NCI-H2196 treated with DMSO at 0.1 percent for 48 hours (cell line): ENCODE results near the gene CAB39L.

Source experiments
- DNase-seq: peaks from one replicate; lab custom pipeline; 2025; ENCODE audit not compliant: unreplicated experiment; lab: John Stamatoyannopoulos, UW

The CAB39L gene

DNA sequence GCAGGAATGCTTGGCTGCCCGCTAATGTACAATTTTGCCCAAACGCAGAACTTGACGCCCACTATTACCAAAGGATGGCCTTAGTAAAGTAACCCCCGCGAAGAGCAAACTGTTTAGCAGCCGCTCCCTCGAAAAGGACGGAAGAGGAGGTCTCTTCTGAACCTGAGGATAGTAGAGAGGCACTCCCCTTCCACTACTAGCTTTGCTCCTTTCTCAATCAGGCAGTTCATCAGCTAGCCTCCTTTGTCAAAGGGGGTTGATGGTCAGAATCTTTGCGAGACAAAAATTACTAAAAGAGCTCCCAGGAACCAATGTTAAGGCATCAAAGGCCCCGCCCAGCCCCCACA is 534 bp downstream of the CAB39L start:
- DNase-seq = no peak

DNA sequence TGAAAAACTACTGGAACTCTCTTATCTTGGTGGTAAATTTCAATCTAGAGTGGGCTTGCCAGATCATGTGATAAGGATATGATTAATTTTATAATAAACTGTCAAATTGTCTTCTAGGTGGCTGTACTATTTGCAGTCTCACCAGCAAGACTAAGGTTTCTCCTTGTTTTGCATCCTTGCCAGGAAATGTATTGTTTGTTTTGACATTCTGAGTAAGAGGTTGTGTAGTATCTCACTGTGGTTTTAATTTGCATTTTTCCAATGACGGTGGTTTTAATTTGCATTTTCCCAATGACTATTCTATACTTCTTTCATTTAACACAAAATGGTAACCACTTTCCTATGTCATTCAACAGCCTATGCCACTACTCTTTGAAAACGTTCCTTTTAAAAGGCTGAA is 2.0 kb downstream of the CAB39L start:
- DNase-seq = no peak

DNA sequence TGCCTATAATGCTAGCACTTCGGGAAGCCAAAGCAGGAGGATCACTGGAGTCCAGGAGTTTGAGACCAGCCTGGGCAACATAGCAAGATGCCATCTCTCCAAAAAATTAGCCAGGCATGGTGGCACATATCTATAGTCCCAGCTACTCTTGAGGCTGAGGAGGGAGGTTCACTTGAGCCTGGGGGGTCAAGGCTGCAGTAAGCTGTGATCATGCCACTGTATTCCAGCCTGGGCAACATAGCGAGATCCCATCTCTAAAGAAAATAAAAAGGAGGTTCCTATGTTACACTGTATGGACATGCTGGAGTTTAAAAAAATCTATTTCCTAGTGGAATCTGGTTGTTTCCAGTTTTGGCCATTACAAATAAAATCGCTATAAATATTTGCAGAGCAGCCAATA is 2.6 kb downstream of the CAB39L start:
- DNase-seq = no peak

DNA sequence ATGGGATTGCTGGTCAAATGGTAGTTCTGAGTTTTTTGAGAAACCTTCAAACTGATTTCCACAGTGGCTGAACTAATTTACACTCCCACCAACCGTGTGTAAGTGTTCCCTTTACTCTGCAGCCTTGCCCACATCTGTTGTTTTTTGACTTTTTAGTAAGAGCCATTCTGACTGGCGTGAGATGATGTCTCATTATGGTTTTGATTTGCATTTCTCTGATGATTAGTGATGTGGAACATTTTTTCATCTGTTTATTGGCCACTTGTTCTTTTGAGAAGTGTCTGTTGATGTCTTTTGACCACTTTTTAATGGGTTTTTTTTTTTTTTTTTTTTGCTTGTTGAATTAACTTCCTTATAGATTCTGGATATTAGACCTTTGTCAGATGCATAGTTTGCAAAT is 4.3 kb downstream of the CAB39L start:
- DNase-seq = no peak

DNA sequence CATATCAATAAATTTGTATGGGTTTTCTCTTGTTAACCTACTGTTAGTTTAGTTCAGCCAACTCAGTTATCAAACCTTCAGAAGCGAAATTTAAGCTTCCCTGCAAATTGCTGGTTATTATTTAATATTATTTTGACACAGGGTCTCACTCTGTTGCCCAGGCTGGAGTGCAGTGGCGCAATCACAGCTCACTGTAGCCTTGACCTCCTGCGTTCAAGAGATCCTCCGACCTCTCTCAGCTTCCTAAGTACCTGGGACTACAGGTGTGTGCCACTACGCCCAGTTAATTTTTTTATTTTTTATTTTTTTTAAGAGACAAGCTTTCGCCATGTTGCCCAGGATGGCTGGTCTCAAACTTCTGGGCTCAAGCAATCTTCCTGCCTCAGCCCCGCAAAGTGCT is 6.2 kb downstream of the CAB39L start:
- no peak for DNase-seq

DNA sequence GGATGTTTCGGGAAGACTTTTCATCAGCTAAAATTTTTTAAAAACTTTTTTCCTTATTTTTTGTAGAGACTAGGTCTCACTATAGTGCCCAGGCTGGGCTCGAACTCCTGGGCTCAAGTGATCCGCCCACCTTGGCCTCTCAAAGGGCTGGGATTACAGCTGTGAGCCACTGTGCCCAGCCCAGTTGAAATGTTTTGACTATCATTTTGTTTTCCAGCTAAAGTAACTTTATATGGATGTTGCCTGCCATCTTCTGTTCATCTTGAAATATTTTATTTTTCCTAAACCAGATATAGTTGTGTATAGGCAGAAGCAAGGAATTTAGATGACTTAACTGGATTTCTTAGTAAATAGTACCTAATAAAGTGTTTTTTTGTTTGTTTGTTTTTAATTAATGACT is 7.0 kb downstream of the CAB39L start:
- DNase-seq = no peak

DNA sequence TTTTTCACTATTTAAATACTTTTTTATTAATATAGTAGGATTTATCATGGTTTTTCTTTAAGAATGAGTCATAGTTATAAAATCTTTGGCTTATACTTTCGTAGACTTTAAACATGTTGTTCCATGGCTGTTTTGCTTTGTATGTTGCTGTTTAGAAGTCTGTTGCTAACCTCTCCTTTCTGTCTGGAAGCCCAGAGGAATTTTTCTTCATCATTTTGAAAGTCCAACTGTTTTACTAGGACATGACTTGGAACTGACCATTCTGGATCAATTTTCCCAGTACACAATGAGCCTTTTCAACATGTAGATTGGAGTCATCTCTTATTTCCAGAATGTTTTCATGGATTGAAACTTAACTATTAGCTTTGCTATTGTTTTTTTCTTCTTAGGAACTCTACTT is 7.9 kb downstream of the CAB39L start:
- DNase-seq = no peak

DNA sequence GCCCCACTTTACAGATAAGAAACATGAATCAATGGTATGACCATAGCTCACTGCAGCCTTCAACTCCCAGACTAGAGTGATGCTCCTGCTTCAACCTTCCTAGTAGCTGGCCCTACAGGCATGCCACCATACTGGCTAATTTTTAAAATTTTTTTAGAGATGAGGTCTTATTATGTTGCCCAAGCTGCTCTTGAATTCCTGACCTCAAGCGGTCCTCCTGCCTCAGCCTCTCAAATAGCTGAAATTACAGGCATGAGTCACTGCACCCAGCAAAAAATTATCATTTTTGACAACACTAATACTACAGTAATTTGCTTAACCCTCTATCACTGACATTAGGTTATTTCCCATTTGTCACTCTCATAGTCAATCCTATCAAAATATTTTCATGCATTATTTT is 14.7 kb downstream of the CAB39L start:
- no peak for DNase-seq

DNA sequence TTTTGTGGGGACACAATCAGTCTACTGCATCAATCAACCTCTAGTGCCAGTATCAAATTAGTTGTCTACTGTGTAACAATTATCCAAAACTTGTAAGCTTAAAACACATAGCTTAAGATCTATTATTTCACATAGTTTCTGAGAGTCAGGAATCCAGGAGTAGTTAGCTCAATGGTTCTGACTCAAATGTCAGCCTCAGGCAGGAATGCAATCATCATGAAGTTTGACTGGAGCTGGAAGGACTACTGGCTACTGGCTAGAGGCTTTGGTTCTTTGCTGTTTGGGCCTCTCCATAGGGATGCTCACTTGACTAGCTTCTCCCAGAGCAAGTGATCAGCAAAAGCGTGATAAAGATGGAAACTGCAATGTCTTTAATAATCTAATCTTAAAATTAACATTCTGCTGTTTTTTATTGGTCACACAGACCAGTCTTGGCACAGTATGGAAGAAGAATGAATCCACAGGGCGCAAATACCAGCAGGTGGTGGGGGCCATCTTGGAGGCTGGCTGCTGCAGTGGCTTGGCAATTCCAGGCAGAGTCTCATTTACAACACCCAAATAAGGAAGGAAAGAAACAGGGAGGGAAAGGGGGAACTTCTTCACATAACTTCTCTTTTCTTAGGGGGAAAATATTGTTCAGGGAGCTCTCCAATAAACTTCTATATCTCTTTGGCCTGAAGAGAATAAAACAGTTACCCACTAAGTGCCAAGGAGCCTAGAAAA is 15.7 kb downstream of the CAB39L start:
- DNase-seq = no peak

DNA sequence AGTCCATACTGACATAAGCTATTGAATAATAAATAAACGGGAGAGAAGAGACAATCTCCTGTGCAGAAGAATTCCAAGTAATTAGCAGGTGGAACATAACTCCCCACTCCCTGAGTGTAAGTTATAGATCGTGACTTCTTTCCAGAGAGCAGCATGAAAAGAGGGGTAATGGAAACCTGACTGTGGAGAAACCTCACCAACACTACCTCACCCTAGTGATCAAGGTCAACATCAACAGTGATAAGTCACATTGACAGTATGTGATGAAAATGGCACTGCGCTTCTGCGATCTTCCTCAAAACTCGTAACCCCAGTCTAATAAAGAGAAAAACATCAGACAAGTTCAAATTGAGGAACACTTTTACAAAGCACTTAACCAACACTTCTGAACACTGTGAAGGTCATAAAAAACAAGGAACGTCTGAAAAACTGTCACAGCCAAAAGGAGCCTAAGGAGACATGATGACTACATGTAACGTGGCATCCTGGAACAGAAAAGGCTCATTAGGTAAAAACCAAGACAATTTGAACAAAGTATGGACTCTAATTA is 19.8 kb downstream of the CAB39L start:
- DNase-seq = no peak

DNA sequence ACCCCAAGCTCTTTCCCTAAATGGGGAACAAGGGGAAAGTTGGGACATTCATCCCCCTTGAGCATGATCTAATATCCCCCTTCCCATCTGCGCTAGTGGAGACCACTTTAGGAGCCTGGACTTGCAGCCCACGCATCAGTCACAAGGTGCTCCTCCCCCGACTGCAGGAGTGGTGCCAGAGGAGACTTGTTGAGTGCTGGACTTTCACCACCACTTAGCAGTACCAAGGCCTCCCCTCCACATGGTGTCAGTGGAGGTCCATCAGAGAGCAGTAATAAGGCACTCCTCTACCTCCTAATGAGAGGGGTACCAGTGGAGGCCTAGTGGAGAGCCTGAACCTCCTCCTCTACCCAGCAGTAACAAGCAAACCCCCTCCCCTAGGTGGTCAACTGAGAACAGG is 22.5 kb downstream of the CAB39L start:
- DNase-seq = no peak

DNA sequence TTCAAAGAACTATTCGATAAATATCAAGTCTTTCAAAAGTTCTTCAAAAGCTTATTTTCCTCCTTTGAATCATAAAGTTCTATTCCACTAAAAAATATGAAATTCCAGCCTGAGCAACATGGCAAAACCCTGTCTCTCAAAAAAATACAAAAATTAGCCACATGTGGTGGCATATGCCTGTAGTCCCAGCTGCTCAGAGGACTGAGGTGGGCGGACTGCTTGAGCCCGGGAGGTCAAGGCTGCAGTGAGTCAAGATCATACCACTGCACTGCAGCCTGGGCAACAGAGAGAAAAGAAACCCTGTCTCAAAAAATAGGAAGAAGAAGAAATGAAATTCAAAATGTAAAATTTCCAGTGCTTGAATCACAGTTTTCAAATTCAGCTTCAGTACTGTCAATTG is 24.6 kb downstream of the CAB39L start:
- DNase-seq = no peak

DNA sequence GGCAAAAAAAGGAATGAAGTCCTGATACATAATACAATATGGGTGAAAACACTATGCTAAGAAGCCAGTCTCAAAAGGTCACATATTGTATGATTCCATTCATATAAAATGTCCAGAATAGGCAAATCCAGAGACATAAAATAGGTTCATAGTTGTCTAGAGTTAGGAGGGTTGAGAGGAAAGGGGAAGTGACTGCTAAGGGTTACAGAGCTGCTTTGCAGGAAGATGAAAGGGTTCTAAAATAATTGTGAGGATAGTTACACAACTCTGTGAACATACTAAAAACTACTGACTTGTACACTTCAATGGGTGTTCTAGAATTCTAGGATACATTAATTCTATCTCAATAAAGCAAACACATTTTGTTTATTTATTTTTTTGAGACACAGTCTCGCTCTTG is 25.7 kb downstream of the CAB39L start:
- DNase-seq = no peak

DNA sequence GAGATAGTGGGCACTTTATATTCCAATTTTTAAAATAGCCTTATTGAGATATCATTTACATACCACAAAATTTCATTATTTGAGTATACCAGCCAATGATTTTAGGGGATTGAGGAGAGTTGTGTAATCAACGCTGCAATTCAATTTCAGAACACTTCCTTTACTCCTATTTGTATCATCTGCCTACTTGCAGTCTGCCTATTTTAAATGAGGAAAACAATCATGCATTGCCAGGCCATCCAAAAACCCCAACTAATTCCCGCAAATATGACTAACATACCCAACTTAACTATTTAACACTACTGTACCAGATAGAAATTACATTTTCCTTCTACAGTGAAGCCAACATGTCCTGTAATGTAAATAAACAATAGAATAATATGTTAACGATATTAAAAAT is 26.7 kb downstream of the CAB39L start:
- DNase-seq = no peak

DNA sequence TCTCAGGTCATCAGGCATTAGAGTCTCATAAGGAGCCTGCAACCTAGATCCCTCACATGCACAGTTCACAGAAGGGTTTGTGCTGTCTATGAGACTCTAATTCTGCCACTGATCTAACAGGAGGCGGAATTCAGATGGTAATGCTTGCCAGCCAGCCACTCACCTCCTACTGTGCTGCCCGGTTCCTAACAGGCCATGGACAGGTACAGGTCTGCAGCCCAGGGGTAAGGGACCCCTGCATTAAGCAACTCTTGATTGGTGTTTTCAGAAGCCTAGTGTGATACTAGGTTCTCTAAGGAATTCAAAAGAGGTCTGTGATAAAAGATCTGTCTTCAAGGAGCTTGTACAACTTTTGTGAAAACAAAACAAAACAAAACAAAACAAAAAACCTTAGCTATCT is 31.1 kb downstream of the CAB39L start:
- no peak for DNase-seq

DNA sequence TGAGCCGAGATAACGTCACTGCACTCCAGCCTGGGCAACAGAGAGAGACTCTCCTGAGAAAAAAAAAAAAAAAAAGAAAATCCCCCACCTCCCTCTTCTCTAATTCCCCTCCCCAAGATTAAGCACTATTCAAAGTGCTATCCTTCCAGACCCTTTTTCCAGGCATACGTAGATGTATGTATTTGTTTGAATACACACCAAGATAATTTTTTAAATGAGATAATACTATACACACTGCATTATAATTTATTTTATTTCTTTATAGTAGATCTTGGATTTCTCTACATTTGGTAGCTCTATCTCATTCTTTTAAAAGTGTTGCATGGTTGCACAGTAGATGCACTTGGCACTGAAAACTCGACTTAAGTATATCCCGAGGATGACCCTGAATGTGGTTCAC is 32.5 kb downstream of the CAB39L start:
- DNase-seq = no peak

DNA sequence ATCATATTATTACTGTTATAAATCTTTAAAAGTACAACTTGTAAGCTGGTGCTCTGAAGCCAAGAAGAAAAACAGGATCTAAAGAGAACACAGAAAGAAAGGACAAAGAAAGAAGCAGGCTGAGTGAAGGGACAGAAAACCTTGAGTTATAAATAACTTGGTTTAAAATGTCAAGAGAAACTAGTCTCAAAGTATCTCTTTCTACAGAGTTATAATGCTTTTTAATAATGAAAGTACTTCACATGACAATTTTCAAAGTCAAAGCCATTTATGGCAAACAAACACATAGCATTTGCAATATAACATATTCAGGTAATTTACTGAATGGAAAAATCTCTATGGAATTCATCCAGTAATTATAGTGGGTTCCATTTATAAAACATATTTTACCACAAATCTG is 33.4 kb downstream of the CAB39L start:
- no peak for DNase-seq

DNA sequence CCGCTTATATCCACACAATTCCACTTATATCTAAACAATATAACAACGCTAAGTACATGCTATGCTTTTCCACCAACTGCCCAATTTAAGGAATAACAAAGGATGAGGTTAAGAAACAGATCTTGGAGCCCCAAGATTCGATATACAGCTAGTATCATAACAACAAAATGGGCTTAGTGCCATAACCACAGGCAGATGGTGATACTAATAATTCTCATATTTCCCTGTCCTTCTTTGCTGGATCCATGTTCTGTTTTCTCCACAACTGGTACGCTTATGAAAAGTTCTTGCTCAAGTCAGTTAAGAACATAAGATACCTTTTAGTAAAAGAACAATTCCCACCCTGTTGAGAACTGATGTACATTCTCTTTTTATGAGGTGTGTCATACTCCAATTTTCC is 33.9 kb downstream of the CAB39L start:
- DNase-seq = no peak

DNA sequence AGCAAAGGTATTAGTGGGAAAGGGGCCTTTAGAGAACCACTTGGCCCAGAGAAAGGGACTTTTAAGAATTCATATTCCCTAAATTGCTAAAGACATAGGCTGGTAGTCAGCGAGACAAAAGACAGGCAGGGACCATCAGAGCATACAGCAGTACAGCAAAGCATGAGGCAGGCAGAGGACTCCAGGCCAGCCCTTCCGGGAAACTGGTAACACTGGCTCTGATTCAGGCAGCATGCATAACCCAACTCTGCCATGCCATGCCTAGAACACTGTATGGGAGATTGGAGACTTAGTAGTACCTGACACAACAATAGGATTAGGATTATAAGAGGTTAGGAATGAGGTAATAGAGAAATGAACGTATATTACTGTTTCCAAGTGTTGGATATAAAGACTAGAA is 34.9 kb downstream of the CAB39L start:
- no peak for DNase-seq

DNA sequence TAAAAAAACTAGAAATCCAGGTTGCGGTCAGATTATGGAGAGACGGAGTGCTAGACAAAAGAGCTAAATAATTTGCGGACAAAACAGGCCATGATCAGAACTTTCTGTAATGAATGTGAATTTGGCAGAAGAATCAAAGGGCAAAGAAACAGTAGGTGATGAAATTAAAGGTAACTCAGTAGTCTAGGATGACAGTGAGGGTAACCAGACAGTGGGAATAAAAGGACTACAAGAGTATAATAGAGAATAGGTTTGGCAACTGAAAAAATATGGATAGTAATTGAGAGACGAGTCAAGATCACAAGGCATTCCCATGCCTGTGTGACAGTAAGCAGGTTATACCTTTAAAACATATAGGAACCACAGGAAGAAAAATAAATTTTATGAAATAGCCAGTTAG is 35.9 kb downstream of the CAB39L start:
- no peak for DNase-seq

DNA sequence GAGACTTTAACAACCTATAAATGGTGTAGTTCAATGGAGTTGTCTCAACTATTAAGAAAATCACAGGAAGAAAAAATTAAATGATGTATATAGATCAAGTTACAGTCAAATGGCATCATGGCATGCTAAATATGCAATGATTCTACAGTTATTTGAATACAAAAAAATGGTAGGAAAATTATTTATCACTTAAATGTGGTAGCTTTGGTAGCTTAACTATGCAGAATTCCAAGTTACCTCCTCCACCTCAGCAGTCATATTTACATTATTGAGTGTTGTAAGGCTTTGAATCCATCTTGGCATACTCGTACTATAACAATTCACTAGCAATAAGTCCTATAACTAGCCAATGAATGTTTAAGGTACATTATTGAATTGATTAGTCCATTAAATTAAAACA is 36.8 kb downstream of the CAB39L start:
- DNase-seq = no peak

DNA sequence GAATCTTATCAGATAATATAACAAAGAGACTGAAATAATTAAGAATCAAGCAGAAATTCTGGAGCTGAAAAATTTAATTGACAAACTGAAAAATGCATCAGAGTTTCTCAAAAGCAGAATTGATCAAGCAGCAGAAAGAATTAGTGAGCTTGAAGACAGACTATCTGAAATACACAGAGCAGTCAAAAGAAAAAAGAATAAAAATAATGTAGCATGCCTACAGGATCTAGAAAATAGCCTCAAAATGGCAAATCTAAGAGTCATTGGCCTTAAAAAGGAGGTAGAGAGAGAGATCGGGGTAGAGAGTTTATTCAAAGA is 39.2 kb downstream of the CAB39L start:
- no peak for DNase-seq

DNA sequence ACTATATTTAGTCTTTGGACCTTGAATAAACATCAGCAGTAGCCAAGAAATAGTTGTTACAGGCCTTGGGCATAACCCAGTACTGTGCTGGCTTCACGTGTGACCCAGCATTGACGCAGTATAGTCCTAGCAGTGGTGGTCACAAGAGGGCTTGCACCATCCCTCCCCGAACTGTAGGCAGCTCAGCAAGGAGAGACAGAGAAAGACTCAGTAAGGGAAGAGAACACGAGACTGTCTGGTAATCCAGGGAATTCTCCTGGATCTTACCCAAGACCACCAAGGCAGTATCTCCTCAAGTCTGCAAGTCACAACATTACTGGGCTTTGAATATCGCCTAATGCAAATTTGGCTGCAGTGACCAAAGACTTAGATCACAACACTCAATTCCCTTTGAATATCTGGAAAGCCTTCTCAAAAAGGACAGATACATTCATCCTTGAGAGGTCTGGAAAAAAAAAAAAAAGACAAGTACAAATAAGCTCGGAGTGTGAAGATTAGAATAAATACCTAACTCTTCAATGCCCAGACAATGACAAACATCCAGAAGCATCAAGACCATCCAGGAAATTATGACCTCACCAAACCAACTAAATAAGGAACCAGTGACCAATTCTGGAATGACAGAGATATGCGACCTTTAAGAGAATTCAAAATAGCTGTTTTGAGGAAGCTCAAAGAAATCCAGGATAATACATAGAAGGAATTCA is 39.7 kb downstream of the CAB39L start:
- no peak for DNase-seq
